Activated CD4-positive, alpha-beta T cell treated with anti-CD3 and anti-CD28 coated beads for 1 hour (primary cell): Measurements from ENCODE around the gene KANSL3.
A peak's percentile ranks its signal among the peaks of the same experiment; 100 is the strongest.

Experiments used
- DNase-seq: peaks from one replicate; pipeline ENCODE4 v3.0.0-alpha.2; 2020

The KANSL3 gene

DNA sequence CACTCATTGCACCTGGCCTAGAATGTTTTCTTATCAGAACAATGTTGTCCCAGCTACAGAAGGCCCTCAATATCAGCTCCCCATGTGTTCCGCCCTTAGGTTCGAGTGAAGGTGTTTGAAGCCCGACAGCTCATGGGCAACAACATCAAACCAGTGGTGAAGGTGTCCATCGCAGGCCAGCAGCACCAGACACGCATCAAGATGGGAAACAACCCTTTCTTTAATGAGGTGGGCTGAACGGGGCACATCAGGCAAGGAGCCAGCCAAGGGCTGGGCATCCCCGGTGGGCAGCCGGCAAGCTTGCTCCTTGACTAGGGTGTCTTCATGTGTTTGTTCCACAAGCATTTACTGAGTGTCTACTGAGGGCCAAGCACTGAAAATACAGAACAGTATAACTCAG is 13.7 kb upstream of the KANSL3 start:
- no peak for DNase-seq

DNA sequence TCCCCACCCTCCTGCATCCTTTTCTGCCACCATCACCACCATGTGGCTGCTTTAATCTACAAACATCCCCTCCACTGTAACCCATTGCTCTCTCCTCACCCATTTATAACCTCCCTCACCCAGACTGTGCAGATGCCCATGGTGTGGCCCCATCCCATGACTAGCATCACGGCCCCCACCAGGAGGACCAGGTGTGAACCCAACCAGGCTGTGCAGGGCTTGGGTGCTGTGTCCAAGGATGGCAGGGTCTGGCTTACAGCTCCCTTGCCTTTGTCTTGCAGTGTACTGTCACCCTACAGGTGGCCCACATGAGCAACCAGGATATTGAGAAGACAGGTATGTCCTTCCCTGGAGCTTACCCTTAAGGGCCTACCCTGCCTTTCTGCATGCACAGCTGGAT is 11.2 kb upstream of the KANSL3 start:
- no peak for DNase-seq

DNA sequence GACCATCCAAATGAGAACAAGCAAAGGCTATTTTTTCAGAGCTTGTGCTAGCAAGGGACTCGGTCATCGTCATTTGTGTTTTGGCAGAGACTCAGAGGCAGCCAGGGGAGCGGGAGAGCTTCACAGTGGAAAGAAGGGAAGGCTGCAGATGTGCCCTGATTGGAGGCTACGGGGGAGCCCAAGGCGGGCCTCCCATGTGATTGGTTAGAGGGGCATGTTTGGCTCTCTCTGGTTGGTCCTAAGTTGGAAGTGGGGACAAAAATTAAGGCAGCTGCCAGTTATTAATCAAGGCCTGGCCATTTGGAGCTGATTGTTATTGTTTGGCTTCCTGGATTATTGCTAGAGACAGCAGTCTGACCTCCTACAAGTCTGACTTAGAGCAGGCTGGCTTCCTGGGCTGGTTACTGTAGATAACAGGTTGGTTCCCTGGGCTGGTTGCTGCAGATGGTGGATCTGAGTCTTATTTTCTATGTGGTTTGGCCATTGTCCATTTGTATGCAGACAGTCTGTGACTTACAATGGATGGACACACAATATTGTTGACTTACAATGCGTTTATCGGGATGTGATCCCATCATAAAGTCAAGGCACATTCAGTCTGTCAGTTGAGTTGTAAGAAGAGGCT is 10.3 kb upstream of the KANSL3 start:
- DNase-seq, result no peak

DNA sequence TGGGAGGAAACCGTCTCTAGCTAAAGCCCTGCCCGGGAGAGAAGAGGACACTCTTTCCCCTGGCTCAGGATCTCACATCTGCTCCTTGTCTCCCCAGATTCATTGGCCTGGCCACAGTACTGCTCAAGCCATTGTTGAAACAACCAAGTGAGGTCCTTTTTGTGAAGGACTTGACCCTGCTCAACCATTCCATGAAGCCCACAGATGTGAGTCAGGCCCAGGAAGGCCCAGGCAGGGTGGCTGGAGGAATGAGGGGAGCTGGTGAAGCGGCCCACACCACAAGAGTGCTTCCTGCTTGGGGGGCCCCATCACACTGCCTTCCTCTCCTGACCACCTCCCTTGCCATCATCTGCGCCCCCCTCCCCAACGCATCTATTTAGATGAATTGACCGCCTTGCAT is 9.6 kb upstream of the KANSL3 start:
- DNase-seq, result no peak

DNA sequence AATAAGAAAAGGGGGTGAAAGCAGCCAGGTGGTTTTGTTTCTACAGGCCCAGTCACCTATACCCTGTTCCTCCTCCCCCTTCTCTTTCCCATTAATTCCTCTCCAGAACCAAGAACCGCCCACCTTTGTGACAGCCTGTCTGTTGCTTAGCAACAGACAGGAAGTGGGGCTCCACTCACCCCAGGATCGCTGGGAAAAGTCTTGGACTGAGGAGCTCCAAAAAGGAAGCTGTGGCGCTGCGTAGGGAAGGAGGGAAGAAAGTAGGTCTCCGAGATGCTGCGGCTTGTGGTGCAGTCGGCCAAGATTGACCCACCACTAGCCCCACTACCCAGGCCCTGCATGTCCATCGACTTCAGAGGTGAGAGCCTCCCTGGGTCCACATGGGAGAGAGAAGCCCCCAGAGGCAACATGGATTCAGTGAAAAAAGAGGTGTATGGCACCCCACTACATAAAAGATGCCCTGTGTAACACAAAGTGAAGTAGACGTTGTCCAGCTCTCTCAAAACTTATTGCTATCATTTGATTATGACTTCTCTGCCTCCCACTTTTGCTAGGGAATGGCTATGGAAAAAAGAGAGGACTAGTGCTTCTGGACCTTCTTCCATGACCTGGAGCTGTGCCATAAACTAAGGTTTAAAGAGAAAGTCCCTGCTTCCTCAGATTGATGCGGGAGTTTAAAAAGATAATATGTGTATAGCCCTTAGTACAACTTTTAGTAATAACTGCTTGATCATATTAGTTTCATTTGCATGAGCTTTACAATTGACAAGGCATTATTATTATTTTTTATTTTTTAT is 4.7 kb upstream of the KANSL3 start, which contains the start of gene FER1L5:
FER1L5 (plus strand) TSS at position 201 of the 797 bp plus-strand sequence; CDS start at position 274, 73 bp downstream.
- DNase-seq, result no peak

DNA sequence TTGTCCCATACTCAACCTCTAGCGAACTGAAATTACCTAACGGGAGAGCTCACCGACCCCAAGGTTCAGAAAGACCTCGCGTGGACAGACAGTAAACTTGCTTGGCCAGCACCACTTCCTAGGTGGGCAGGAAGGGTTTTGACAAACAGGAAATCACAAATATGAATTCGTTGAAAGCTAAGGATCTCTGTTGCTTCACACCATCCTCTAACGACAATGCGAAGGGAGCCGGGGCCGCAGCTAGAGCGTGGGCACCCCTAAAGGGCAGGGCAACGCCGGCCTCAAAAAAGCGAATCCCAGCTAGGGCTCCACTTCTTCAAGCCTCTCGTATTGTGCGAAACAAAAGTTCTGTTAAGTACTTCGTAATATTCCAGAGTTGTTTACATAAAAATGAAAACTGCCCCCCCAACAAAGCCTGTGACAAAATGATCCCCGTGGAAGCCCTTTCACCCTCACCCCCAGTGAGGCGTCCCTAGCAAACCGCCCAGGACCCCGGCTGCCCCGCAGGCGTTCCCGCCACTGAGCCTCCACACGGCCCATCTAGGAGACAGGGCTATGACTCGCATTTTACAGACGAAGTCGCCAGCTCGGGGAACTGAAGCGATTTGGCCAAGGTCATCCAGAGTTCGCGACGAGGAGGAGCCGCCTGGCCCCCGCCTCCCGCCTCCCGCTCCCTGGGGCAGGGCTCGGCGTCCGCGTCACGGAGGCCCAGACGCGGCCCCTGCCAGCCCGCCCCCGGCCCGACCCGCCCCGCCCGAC is 548 bp downstream of the KANSL3 start:
- DNase-seq, result peak; percentile 61

DNA sequence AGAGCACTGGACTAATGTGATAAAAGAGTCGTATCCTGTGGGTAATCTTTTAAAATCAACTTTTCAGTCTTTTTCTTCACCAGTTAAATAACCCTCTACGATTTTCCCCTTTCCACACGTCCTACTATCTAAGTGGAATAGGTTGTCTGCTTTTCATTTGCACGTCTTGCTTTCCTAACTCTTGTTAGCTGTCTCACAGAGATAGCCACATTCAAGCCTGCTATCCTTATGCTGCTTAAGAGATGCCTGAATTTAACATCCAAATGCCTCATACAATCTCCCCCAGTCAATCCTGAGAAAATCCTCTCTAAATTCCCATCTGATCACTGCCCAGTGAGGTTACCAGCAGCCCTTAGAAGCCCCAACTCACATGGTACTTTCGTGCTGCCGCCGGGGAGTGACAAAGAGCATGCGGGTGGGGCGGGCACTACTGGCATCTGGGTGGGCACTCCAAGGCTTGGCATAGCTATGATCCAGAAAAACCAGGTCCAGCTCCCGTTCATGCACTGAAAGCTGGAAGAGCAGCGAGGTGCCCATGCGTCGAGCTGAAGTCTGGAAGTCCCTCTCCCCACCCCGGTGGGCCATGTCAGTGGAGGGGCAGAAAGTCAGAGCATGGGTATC is 1.5 kb downstream of the KANSL3 start:
- no peak for DNase-seq

DNA sequence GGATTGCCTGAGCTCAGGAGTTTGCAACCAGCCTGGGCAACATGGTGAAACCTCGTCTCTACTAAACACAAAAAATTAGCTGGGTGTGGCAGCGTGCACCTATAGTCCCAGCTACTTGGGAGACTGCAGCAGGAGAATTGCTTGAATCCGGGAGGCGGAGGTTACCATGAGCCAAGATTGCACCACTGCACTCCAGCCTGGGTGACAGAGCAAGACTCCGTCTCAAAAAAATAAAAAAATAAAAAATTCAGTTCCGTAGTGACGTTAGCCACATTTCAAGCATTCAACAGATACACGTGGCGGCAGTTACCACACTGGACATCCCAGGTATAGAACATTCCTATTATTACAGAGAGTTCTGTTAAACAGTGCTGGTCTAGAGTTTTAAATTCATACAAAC is 4.5 kb downstream of the KANSL3 start:
- no peak for DNase-seq

DNA sequence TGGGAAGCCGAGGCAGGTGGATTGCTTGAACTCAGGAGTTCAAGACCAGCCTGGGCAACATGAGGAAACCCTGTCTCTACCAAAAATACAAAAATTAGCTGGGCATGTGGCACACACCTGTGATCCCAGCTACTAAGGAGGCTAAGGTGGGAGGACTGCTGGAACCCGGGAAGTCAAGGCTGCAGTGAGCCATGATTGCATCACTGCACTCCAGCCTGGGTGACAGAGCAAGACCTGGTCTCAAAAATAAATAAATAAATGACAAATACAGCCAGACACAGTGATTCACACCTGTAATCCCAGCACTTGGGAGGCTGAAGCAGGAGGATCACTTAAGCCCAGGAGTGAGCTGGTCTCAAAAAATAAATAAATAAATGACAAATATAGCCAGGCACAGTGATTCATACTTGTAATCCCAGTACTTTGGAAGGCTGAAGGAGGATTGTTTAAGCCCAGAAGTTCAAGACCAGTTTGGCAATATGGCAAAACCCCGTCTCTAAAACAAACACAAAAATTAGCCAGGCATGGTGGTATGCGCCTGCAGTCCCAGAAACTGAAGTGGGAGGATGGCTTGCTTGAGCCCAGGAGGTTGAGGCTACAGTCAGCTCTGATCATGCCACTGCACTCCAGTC is 6.2 kb downstream of the KANSL3 start:
- no peak for DNase-seq

DNA sequence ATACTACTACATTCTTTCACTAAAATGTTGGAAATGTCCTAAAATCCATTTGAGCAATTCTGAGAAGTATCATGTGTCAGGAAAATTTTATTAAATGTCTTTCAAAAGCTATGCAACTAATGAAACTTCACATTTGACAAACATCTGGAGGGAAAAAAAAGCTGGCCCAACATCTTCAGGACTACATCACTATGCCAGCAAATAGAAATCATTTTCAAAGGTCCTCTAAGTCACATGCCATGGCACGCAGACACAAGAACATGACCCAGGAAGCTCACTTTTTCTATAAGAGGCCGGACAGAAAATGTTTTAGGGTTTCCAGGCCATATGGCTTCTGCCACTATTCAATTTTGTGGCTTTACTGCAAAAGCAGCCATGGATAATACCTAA is 11.6 kb downstream of the KANSL3 start:
- DNase-seq, result no peak

DNA sequence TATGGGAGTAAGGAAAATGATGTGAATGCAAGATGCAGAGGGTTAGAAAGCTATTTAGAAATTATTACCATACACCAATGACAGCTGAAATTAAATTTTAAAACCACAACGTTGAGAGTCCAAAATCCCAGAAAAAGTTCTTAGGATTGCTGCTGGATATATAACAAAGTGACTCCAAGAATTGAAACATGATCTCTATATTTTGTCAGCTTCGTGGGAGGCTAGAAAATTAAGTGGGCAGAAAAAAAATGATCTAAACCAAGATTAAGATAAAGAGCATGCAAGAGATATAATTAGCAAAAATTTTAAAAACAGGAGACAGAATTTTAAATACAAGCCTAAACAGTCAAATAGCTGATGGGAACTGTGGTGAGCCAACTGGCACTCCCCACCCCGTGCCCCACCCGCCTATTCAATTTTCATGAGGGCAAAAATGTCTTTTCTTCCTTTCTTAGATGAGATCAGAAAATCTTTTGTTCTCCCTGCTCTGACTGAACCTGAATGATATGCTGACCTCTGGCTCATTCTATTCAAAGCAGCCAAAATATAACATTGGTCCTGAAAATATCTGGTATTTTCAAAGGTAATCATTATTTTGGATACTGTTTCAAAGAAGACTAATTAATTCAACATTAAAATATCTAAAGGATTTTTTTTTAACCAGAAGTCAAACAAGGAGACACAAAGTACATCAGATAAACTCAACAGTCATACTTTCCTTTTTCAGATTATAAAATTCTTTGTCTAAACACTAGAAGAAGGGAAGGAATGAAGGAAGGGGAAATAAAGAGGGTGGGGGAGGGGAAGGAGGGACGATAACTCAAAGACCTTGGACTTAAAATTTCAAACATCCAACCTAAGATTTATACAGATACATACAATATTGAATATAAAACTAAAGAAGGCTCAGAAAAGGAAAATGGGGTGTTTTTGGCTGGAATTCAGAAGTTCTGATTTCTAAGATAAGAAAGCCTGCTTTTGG is 12.2 kb downstream of the KANSL3 start:
- DNase-seq, result no peak

DNA sequence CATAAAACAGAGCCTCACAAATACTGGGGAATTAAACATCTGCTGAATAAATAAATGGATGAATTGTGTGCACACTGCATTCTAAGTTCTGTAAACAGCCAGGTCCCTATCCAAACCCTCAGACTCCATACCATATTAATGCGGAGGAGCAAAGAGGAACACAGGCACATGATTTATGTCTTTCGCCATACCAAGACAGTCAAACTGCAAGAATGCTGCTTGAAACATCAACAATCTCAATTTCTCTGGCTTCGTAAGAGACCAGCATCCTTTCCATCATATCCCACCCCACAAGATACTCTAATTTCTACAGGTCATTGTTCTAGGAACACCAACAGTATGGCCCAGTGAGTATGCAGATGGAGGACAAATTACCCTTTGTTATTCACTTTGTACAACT is 15.0 kb downstream of the KANSL3 start:
- DNase-seq, result no peak

DNA sequence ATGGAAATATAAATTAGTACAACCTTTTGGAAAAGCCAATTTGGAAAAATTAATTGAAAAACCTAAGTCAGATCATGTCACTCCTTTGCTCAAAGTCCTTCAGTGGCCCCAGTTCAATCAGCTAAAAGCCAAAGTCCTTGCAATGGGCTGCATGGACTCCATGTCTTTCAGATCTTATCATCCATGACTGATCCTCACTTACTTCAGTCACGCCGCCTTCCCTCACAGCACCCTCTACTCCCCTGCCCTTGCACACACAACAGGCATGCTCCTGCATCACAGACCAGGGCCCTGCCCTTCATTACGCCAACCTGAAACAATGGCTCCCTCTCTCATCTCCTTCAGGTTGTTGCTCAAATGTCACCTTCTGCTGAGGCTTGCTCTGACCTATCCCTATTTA is 15.6 kb downstream of the KANSL3 start:
- no peak for DNase-seq

DNA sequence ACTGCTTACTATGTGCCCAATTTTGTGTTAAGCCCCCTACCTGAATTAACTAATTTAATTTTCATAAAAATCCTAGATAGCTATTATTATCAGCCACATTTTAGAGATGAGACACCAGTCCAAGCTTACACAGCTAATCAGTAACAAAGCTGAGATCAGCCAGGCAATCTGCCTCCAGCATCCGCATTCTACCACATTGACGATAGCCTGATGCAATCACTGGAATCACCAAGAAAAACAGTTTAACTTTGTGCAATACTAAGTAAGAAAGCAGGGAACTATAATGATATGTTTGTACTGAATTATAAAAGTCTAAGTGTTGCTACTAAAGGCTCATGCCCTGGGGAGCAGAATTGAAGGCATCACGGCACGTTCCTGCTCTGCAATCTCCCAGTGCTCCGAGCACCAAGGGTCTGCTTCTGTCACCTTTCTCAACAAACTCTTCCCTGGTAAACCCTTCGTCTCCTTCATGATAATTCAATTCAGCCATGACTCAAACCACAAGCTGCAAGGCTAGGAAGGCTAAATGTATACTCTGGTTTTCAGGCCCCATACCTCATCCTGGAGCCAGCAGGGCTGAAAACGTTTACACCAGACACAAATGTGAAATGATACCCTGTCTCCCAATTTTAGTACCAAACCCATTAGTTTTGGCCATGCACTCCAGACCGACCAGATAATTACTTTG is 19.4 kb downstream of the KANSL3 start:
- DNase-seq, result no peak

DNA sequence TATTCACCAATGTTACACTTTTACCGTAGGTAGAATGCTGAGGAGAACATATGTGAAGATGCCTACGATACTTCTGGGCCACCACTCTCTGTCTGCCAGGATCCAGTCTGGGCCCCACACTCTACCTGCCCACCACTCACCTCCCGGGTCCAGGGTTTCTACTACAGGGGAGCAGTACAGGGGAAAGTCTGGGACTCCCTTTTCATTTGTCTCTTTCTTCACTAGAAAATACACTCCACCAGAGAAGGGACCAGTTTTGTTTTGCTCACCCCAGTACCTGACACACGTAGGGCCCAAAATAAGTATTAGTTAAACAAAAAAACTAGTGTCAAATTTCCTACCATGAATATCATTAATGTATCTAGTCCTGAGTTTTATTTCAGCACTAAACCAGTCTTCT is 21.1 kb downstream of the KANSL3 start:
- no peak for DNase-seq

DNA sequence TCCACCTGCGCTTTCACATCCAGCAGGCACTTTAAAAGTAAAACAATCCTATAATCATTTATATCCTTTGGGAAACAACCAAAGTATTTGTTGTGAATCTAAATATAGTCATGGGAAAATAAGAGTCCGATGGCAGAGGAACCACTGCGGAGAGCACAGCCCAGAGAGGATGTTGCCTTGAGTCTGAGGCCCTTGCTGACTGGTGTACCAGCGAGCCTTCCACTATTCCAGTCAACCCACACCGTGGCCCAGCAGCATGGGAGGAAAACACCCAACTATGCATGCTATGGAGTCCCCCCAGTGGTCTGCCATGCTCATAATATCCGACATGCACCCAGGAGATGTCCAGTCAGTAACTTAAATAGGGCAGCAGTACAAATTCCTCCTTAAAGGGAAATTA is 21.6 kb downstream of the KANSL3 start:
- DNase-seq, result no peak

DNA sequence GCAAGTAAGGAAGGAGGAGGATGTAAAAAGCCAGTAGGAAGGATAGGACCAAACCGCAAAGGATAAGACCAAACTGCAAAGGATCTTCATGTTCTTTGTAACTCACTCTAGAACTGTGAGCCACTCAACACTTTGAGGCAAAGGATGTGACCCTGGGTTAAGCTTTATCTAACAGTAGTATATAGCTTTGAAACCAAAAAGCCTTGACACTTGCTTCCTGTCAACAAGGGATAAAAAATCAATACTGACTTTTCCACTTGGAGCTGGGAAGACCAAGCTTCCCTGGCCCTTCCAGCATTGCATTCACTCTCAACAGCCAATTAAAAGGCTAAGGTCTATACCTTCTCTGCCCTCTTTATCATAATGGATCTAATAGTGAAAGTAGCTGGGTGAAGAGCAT is 22.0 kb downstream of the KANSL3 start:
- DNase-seq, result no peak

DNA sequence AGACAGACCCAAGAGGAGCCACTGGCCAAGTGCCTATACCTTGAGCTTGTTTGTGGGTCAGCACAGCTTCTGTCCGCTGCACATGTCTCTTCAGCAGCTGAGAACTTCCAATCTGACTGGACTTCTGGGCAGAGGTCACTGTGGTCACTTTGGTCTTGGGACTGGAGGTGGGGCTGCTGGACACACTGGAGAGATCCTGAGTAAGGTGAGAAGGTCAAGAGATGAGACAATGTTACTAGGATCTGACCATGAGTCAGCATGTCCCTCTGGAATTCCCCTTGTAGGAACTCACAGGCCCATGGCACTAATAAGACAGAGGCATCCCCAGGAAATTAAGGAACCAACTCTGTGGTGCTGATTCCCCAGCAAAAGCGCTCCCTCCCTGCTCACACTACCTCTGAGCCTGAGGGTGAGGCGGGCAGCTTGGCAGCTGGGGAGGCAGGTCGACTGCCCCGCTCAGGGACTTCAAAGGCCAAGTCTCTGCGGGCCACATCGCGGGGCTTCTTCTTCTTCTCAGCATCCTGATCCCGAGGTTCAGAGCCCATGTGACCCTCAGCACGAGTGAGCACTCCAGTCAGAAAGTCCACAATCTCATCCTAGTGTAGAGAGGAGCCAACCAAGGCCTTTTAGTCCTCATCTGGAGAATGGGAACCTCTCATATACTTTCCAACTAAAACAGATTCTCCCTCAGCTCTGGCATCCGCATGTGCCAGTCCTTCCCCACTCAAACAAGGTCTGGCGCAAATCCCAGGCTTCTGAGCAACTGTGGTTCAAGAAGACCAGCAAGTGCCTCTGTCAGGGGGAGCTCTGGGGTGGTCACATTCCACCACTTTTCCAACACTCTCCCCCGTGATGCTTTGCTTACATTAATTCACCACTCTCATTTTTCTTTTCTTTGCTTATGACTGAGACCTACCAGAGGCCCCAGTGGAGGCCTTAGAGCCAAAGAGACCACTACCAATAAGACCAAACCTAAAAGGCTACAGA is 29.4 kb downstream of the KANSL3 start:
- DNase-seq, result no peak

DNA sequence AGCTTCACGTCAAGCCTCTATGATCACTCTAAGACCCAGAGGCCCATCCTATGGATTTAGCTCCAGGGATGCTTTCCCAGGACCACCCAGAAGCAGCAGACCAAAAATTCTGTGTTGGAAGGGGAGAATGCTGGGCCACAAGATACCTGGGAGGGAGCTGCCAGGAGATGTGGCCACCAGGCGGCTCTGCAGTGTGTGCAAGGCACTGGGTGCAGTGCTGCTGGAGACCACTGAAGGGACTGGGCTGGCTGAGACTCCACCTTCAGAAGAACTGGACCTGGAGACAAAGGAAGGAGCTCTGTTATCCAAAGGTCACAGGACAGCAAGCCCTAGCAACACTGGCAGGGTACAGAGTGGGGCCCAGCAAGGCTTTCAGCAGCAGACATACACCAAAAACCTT is 34.0 kb downstream of the KANSL3 start:
- DNase-seq, result no peak

DNA sequence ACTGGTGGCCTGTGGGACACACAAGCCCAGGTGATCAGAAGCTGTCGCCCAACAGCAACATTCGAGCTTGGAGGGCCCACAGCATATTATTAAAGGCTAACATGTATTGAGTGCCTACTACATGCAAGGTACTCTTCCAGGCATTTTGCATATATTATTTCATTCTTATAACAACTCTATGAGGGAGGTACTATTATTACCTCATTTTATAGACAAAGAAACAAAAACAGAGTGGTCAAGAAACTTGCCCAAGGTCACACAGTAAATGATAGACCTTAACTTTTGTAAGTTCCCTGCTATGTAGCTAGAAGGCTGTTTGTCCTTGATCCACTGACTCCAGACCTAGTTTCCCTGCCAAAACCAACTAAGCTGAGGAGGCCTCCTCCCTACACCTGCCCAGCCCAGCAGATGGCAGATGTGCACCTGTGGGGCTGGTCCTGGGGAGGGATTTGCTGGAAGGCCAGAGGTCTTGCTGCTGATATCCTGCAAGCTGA is 35.7 kb downstream of the KANSL3 start:
- DNase-seq, result no peak
